HuH-7 (cell line): Measurements from ENCODE around the gene NPC1.
"Not testable (repeated sequence)": the region's sequence is repeated elsewhere in the genome, so short reads cannot be mapped to it uniquely, and the experiment has no call there.

ENCODE experiments used
- DNase-seq: peaks from one replicate; pipeline ENCODE4 v3.0.0; 2011; ENCODE audit warnings: low spot score

The NPC1 gene

DNA sequence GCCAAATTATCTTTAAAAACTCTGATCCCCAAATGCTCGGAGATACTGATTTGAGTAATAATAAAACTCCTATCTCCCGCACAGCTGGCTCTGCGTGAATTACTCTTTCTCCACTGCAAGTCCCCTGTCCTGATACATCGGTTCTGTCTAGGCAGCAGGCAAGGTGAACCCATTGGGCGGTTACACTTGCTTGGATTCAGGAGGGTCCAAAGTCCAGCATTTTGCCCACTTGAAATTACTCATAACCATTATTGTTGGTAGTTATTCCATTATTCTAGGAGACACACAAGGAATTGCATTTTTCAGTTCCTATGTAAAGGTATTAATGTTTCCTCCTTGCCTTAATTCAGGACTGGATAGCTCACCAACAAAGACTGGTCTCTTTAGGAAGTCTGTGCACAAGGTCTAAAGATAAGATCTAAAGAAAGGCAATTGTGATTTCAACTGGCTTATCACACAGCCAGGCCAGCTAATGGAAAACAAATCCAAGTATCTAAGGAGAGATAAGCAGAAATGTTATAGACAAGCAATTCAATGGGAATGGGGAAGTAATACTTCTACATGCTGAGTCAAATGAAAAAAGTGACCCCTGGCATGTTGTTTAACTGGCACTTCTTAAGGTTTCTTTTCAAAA is 23.2 kb upstream of the NPC1 start:
- DNase-seq, result no peak

DNA sequence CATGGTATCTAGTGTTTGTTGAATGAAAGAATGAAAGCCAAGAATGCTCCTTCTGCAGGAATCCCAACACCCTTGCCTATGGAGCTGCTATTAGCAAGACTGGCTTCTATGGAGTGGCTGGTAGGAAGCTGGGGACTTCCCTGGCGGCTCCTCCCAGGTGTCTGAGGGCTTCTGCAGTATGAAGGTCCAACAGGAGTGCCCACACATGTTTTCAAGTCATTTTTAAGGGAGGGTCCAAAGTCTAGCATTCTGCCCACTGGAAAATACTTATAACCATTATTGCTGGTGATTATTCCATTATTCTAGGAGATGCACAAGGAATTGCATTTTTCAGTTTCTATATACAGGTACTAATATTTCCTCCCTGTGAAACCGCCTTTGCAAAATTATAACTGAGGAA is 21.9 kb upstream of the NPC1 start:
- no peak for DNase-seq

DNA sequence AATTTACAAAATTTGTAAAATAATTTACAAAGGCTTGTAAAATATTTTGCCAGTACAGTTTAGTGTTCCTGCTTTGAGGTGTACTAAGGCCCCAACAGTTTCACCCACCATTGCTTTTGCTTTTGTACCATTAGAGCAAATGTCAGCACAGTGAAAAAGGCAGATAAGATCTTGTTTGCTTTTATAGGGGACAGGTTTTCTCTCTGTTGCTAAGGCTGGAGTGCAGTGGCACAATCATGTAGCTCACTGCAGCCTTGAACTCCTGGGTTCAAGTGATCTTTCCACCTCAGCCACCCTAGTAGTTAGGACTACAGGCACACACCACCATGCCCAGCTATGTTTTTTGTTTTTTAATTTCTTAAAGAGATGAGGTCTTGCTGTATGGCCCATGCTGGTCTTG is 19.6 kb upstream of the NPC1 start:
- no peak for DNase-seq

DNA sequence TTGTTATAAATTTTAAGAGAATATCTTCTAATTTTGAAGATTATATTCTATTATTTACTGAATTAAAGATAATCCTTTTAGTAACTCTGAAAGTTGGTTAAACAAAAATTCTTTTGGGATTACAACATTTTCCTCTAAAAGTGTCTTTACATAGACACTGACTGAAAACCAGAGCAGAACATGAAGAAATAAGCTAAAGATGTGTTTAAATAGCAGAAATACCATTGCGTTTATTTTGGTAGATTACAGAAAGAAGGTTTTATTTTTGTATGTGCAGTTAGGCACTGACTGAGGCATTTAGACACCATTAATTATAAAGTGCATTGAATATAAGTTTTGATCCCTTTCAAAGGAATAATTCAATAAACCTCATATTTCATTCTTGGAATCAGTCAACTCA is 13.5 kb upstream of the NPC1 start:
- no peak for DNase-seq

DNA sequence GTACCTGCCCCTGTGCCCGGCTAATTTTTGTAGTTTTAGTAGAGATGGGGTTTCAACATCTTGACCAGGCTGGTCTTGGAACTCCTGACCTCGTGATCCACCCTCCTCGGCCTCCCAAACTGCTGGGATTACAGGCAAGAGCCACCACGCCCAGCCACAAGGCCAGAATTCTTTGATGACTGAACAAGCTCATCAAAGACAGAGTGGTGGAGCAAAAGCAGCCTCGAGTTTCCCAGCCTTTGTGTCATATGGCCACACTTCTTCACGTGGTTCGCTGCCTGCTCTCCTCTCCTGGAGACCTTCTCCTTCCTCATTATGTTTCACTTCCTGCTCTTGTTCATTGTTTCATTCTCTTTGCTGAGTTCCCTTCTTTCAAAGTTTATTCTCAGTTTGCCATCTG is 9.9 kb upstream of the NPC1 start:
- DNase-seq, result no peak

DNA sequence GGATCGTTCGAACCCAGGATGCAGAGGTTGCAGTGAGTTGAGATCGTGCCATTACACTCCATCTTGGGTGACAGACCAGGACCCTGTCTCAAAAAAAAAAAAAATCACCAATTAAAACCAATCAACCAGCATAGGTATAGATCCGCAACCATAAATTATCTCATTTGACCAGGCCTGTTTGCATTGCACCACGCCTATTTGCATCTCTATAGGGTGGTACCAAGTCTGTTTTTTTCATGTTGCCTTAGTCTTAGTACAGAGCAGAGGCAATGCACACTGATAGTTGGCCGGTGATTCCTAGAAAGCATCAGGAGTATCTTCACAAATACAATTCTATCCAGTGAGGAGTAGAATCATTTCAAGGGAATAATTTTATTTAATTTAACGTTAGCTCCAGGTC is 9.3 kb upstream of the NPC1 start:
- DNase-seq, result no peak

DNA sequence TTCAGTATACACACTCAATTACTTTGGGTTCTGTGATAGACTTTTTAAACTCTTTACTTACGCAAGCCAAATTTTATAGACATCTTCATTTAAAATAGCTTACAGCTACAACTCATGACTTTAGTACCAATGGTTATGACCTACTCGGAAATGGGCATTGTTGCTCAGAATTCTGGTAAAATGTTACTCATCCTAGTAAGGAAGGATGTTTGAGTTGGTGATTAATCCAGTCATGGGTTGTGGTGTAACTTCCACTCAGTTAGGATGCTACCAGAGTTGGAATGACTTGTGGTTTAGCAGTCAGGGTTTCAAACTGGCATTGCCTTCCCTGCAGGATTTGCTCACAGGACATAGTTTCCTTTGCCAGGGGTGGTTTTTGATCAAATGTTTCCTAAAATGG is 7.4 kb upstream of the NPC1 start:
- no peak for DNase-seq

DNA sequence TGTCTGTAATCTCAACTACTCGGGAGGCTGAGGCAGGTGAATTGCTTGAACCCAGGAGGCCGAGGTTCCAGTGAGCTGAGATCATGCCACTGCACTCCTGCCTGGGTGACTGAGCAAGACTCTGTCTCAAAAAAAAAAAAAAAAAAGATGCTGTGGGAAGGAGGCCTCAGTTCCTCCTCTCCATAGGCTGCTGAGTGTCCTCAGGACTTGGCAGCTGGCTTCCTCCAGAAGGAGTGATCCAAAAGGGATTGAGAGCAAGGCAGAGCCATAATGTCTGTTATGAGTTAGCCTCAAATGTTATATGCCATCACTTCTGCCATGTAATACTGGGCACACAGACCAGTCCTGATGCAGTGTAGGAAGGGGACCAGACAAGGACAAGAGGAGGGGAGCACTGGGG is 6.6 kb upstream of the NPC1 start:
- no peak for DNase-seq

DNA sequence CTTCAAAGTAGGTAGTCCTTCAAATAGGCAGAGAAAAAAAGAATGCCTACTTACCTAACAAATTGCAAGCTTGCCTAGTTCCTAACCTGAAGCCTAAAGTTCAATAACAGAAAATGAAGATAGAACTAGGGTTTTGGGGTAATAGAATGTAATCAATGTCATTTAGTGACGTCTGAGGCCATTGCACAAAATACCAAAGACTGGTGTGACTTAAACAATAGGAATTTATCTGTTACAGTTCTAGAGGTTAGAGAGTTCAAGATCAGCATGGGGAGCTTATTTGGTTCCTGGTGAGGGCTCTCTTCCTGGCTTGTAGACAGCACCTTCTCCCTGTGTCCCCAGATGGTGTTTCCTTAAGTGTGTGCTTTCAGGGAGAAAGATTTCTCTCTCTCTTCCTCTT is 4.7 kb upstream of the NPC1 start:
- no peak for DNase-seq

DNA sequence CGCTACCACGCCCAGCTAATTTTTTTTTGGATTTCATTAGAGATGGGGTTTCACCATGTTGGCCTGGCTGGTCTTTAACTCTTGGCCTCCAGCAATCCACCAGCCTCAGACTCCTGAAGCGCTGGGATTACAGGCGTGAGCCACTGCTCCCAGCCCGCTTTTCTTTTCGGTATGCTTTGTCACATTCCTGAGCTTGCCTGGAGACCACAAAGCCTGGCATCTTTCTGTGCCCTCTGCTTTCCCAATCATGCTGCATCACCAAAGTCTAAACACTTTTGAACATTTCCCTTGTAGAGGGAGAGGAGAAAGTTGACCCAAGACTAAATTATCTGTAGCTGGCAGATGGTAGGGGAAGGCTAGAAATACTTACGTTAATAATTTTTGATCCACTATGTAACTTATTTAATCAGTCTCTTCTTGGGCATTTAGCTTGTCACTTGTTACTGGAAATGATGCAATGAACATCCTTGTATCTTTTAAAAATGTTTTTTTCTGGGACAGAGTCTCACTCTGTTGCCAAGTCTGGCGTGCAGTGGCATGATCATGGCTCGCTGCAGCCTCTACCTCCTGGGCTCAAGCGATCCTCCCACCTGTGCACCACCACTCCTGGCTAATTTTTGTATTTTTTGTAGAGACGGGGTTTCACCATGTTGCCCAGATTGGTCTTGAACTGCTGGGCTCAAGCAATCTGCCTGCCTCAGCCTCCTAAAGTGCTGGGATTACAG is 2.7 kb upstream of the NPC1 start:
- no peak for DNase-seq

DNA sequence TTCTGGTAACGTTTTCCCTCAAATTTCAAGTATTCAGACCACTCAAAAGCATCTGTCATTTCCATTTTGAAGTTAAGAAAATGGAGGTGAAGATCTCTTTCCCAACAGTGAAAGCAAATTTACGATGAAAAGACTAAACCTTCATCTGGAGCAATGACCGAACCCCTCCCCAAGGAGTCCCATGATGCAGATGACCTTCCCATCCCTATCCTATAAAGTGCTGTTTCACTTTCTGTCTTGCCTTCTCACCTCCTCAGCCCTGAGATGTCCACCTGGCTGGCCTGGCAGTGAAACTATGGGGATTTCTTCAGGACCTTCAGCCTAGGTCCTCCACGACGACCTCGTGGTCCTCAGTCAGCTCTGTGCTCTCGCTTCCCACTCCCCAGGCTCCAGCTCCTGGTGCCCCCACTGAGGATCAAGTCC is 925 bp upstream of the NPC1 start:
- DNase-seq, result no peak

DNA sequence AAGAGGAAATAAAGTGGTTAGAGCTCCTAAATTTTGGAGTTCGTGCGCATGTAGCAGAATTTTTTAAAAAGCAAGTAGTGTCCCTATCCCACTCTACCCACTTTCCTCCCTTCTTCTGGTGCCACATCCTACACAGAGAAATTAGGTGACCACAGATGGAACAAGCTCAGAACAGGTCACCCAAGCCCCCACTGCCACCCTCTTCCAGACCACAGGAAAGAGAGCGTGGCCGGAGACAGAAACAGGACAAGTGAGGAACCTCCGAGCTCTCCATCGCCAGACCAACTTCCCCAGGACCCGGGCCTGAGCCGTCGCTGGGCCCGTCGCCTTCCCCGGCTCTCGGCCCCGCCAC is 433 bp downstream of the NPC1 start:
- no peak for DNase-seq

DNA sequence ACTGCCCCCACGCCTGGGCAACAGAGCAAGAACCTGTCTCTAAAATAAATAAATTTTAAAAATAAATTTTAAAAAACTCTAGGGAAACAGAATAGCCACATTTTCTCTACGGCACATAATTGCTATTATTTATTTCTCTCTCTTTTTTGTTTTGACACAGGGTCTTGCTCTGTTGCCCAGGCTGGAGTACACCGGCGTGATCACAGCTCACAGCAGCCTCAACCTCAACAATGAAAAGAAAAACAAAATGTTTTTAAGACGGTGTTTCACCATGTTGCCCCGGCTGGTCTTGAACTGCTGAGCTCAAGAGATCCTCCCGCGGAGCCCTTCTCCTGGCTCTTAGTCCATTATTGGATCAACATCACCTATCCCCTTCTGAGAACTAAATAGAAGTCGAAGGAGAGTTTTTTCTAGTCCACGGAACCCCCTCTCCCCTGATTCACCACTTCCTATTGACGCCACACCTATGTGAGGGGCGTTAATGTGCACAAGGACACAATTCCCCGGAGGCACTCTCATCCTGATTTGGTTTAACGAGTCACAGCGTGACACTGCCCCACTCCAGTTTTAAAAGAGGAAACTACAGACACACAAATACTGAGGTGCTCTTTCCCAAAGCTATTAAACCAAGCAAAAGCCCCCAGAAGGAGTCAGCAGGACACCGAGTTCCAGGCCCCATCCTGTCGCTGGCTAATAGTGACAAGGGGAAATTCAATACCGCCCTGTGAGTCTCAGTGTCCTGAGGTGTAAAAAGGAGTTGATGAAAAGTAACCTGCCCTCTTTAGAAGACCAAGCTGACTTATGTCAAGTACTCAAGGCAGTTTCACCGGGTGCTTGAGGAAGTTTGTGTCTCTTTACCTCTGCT is 1.1 kb downstream of the NPC1 start:
- no peak for DNase-seq

DNA sequence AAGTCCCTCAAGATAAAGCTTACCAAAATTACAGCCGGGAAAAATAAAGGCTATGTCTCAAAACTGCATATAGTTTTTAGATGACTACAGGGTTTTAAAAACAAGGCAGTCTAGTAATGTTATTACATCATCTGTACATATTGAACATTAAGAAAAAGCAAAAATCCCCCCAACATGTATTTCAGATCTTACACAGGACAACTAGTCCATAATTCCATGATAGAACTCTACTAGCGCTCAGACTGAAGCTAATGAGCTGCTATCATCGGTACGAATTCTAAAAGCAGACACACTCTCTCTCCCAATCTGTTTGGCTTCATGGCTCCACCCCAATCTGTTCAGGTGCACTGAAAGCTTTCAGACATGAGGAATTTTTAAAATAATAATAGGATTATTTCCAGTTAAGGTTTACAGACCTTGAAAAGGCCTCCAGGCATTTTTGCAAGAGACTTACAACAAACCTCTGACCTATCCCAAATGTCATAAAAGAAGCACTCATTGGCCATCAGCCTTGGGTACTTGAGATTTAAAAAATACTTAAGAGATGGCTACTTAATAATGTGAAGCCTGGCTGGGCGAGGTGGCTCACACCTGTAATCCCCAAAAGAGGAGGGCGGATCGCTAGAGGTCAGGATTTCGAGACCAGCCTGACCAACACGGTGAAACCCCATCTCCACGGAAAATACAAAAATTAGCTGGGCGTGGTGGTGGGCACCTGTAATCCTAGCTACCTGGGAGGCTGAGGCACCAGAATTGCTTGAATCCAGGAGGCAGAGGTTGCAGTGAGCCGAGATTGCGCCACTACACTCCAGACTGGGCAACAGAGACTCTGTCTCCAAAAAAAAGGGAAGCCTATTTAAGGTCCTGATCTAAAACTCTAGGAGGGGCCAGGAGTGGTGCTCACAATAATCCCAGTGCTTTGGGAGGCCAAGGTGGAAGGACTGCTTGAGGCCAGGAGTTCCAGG is 2.0 kb downstream of the NPC1 start:
- DNase-seq, result no peak

DNA sequence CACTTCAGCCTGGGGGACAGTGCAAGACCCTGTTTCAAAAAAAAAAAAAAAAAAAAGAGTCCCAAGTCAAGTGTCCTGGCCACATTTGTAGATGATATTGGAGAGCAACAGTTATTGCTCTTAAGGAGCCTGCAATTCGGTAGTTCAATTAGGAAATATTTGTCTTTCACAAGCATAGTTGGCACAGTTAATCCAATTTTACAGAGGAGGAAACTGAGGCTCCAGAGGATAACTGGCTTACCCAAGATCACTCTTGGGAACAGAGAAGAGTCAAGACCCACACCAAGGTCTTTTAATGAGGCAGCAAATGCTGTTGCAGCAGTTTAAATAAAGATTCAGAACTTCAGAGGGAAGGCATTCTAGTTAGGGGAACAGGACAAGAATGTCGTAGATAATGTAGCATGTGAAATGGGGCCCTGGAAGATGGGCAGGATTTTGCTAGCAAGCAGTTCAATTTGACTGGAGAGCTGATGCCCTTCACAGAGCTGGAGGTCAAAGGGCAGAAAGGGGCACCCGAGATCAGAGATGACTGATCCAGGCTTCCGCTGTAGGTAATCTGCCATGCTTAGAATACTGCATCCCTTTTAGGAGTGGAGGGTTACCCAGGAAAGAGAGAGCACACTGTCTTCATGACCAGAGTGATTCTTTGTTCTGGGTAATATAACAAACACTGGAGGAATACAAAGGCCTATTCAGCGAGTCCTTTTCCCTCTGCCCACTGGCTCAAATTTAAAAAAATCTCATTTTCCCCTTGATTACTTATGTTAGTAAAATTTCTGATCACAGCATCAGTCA is 3.0 kb downstream of the NPC1 start:
- DNase-seq, result no peak

DNA sequence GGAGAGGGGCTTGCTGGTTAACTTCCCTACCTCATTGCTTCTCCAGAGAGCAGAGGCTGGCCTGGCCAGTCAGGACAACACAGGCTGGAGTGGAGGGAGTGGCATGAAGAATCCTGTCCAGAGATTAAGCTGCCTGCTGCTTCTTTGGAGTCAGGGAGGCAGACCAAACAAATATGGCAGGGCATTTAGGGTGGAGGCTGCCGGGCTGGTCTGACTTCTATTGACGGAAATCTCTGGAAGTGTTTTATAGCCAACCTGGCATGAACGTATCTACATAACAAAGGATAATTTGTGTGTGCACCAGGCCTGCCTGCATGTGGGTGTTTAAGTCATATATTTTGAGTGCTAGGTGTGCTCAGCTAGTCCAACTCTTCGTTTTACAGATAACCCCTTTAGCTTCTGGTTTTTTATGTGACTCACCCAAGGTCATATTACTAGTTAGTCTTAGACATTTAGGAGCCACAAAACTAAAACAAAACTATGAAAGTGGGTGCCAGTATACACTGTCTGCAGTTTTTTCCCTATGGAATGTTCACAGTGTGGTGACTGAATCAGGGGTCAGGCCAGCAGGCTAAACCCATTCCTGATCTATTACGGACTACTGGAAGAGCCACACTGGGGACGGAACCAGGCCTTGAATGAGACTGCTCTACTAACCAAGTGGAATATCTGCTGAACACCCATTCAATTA is 5.5 kb downstream of the NPC1 start:
- DNase-seq, result no peak

DNA sequence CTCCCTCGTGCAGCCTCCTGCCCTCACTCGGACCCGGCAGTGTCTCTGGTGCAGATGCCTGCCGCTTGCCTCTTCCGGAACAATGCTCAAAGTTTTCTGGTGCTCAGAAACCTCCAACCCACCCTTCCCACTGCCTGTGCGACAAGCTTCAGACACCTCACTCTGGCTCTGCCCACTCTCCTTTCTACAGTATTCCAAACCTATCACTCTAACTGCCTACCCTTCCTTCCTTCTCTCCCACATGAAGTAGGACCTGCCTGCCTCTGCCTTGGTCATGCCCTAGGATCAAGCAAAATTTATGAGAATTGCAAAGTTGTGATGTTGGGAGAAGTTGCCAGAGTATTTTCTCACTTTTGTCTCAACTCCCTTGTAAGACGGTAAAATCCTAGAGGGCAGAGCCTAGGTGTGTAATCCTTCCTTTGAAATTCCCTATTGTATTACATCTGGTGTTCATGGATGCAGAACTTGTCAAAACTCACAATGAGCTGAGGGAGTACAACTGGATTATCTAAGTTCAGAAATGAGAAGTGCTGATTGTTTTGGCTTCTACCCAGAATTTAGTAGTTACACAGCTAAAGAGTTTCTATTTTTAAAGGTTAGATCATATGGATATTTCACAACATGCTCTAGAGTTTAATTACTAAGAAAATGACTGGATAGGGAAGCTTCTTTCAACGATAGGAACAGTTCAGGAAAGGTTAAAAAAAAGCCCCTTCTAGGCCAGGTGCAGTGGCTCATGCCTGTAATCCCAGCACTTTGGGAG is 7.2 kb downstream of the NPC1 start:
- no peak for DNase-seq

DNA sequence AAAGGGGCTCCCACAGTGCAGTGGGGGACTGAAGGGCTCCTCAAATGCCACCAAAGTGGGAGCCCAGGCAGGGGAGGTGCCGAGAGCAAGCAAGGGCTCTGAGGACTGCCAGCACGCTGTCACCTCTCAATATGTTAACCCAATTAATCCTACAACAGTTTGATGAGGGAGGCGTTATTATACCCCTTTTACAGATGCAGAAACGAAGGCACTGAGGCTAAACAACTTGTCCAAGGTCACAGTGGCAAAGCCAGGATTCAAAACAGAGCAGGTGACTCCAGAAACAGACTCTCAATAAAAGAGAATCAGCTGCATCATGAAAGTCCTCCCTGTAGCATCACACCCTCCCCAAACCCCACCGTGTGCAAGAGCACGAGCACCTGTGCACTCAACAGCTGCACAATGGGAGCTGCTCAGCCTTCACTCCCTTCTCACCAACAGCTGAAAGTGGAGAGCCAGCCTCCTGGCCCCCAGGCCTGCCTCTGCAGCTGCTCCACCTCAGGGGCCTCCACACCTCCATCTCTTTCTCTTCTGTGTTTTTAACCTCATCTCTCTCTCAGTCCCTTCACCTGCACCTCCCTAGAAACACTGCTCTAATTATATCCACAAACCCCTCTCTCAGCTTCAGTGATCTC is 8.1 kb downstream of the NPC1 start:
- DNase-seq, result no peak

DNA sequence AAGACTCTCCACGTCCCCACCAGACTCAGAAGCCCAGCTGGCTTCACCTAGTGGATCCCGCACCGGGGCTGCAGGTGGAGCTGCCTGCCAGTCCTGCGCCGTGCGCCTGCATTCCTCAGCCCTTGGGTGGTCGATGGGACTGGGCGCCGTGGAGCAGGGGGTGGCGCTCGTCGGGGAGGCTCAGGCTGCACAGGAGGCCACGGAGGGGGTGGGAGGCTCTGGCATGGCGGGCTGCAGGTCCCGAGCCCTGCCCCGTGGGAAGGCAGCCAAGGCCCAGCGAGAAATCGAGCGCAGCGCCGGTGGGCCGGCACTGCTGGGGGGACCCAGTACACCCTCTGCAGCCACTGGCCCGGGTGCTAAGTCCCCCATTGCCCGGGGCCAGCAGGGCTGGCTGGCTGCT is 8.8 kb downstream of the NPC1 start:
- not testable (repeated sequence) for DNase-seq

DNA sequence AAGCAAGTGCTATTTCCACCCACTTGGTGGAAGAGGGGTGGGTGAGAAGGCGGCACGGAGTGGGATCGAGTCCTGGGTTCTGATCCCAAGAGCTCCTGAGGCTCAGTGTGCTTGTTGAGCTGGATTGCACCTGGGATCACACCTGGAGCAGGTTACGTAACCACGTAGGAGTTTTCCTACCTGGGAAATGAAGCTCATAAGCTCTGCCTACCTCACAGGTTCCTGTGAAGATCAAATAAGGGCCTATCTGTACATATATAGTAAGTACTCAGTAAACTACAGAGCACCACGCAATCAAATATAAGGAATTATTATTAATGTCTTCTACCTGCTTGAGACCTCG is 11.0 kb downstream of the NPC1 start:
- no peak for DNase-seq
